SK-N-SH (cell line): ENCODE measurements around the gene PLCE1.

Experiments used
- CTCF ChIP-seq: fragments of 200-600 bp; sonication (generic); IDR thresholded peaks from 2 replicates; pipeline ENCODE4 v1.6.1; 2017; ENCODE audit warnings: antibody characterized with exemption, mild to moderate bottlenecking, moderate library complexity
- EP300 ChIP-seq, 2 experiments: IDR thresholded peaks; 2 replicates each; pipeline versions ENCODE4 v1.4.0 to v1.6.1; 2012; ENCODE audit warnings: borderline replicate concordance in 1 of 2, low read depth in 1 of 2, low read length in 1 of 2
- FOXJ3 ChIP-seq: sonication (generic); formaldehyde crosslinking; IDR thresholded peaks from 2 replicates; pipeline ENCODE4 v1.5.1; 2020; ENCODE audit warnings: mild to moderate bottlenecking, missing genetic modification reagents
- SIN3A ChIP-seq: IDR thresholded peaks from 2 replicates; pipeline ENCODE4 v1.6.1; 2012; ENCODE audit warnings: low read depth, mild to moderate bottlenecking, low read length, moderate library complexity, borderline replicate concordance
- TCF12 ChIP-seq: IDR thresholded peaks from 2 replicates; pipeline ENCODE4 v1.4.0; 2012
- YY1 ChIP-seq: IDR thresholded peaks from 2 replicates; pipeline ENCODE4 v1.4.0; 2012; ENCODE audit warnings: low read depth, mild to moderate bottlenecking
- TF ChIP-seq, protein P1 (sequence below): IDR thresholded peaks from 2 replicates; pipeline ENCODE4; 2012
- TF ChIP-seq, protein P2 (sequence below): IDR thresholded peaks from 2 replicates; pipeline ENCODE4 v1.4.0; 2012; ENCODE audit warnings: low read depth, borderline replicate concordance
- TF ChIP-seq, protein P3 (sequence below): fragments of 150-350 bp; IDR thresholded peaks from 2 replicates; pipeline ENCODE4 v1.6.1; 2016; ENCODE audit warnings: mild to moderate bottlenecking, low read depth, low read length

GRCh38 chr10:94029955-94030354 is 36.2 kb downstream of the PLCE1 start:
- no peak for TF ChIP-seq EP300 (IDR thresholded peaks at IDR 0.05; ENCODE audit: borderline replicate concordance in 1 of 2, low read depth in 1 of 2, low read length in 1 of 2)
- no peak for TF ChIP-seq FOXJ3 (CRISPR knock-in tag)
- TF ChIP-seq SIN3A = no peak
- TF ChIP-seq, protein P1, sequence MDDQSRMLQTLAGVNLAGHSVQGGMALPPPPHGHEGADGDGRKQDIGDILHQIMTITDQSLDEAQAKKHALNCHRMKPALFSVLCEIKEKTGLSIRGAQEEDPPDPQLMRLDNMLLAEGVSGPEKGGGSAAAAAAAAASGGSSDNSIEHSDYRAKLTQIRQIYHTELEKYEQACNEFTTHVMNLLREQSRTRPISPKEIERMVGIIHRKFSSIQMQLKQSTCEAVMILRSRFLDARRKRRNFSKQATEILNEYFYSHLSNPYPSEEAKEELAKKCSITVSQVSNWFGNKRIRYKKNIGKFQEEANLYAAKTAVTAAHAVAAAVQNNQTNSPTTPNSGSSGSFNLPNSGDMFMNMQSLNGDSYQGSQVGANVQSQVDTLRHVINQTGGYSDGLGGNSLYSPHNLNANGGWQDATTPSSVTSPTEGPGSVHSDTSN = no peak
- TF ChIP-seq, protein P2, sequence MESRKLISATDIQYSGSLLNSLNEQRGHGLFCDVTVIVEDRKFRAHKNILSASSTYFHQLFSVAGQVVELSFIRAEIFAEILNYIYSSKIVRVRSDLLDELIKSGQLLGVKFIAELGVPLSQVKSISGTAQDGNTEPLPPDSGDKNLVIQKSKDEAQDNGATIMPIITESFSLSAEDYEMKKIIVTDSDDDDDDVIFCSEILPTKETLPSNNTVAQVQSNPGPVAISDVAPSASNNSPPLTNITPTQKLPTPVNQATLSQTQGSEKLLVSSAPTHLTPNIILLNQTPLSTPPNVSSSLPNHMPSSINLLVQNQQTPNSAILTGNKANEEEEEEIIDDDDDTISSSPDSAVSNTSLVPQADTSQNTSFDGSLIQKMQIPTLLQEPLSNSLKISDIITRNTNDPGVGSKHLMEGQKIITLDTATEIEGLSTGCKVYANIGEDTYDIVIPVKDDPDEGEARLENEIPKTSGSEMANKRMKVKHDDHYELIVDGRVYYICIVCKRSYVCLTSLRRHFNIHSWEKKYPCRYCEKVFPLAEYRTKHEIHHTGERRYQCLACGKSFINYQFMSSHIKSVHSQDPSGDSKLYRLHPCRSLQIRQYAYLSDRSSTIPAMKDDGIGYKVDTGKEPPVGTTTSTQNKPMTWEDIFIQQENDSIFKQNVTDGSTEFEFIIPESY = no peak
- TF ChIP-seq CTCF = no peak
- TF ChIP-seq TCF12 = no peak
- no peak for TF ChIP-seq YY1
- TF ChIP-seq, protein P3, sequence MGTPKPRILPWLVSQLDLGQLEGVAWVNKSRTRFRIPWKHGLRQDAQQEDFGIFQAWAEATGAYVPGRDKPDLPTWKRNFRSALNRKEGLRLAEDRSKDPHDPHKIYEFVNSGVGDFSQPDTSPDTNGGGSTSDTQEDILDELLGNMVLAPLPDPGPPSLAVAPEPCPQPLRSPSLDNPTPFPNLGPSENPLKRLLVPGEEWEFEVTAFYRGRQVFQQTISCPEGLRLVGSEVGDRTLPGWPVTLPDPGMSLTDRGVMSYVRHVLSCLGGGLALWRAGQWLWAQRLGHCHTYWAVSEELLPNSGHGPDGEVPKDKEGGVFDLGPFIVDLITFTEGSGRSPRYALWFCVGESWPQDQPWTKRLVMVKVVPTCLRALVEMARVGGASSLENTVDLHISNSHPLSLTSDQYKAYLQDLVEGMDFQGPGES = no peak
